ENCODE data around the gene PIH1D2. TPM values are rescaled to one million over a fixed set of nuclear protein-coding genes. Genes with fewer than 3 reads are reported as not detected.

The PIH1D2 gene
- total RNA-seq, 2 experiments from 2014 or later: not detected

GRCh38 chr11:112025707-112026106 is 48.1 kb downstream of the PIH1D2 start:
- H3K36me3 Mint-ChIP-seq (ENCODE audit: low read depth): peaks cover 47% of the 10 kb centered on the region
- intact Hi-C loops (cut with DNase I, micrococcal nuclease): loop anchor here (1.0 to 5.0 kb wide), 6 partner anchors 47 to 147 kb away; partner anchors contain the start of genes NKAPD1 (in 2 of the 2), PIH1D2 (in 2 of the 2), SDHD (in 2 of the 2) and TIMM8B (in 2 of the 2)
- ATAC-seq (ENCODE audit: poor library complexity) (no peak), DNase-seq (peak in 2 of 14 experiments; percentile 3 to 4)
- Histone ChIP-seq H3K4me1 (ENCODE audit: insufficient read depth, low read length) (peaks cover 10% of the 10 kb centered on the region), H3K27ac (ENCODE audit: low read depth in 1 of 2, low read length in 2 of 2) (peak overlapping the region; percentile 78 to 84), H3K36me3 (ENCODE audit: insufficient read depth, low read length) (peaks cover 15% of the 10 kb centered on the region), H3K27me3 (ENCODE audit: control insufficient read depth in 1 of 2, insufficient read depth in 2 of 2, low read length in 2 of 2) (no peaks in the 10 kb centered on the region), H3K4me3 (ENCODE audit: low read length) (peak overlapping the region; percentile 85), H3K9me3 (ENCODE audit: control insufficient read depth in 1 of 2, insufficient read depth in 1 of 2, low read length in 2 of 2) (no peaks in the 10 kb centered on the region)
- peaks cover 43% of the 10 kb centered on the region for H3K4me1 Mint-ChIP-seq (ENCODE audit: low read depth)
- ChIA-PET POLR2A (interaction anchor here (0.7 to 0.8 kb wide), 3 partner anchors 14 to 99 kb away, joined by 3 read pairs; no protein-coding TSS in a partner anchor), CTCF (interaction anchor here (0.6 kb wide), 1 partner anchor 54 kb away, joined by 3 read pairs; no protein-coding TSS in a partner anchor)
- H3K4me3 Mint-ChIP-seq: peak overlapping the region; percentile 100
- H3K27me3 Mint-ChIP-seq: no peaks in the 10 kb centered on the region
- no peaks in the 10 kb centered on the region for H3K9me3 Mint-ChIP-seq
- H3K27ac Mint-ChIP-seq: peak overlapping the region; percentile 98
- TF ChIP-seq CTCF (IDR thresholded peaks at IDR 0.05): no peak

- no peaks in the 10 kb centered on the region for H3K9me3 ChIP-seq (ENCODE audit: control insufficient read depth in 1 of 2, insufficient read depth in 1 of 2, low read length in 2 of 2)
- ChIA-PET POLR2A (interaction anchor here (0.7 to 2.1 kb wide), 4 partner anchors 15 to 153 kb away, joined by 3 to 8 read pairs (median 3); partner anchors contain the start of gene ALG9), CTCF (no interaction called here)
- ATAC-seq (ENCODE audit: poor library complexity) (peak; percentile 86), DNase-seq (peak; percentile 60 to 91 (median 75))
- H3K27ac ChIP-seq (ENCODE audit: low read depth in 1 of 2, low read length in 2 of 2): peak within 1 kb of the TSS; percentile 78 to 84
- peaks cover 10% of the 10 kb centered on the region for H3K4me1 ChIP-seq (ENCODE audit: insufficient read depth, low read length)
- TF ChIP-seq CTCF (IDR thresholded peaks at IDR 0.05): no peak
- intact Hi-C loops (cut with DNase I, micrococcal nuclease): loop anchor here (1.0 to 5.0 kb wide), 8 partner anchors 47 to 146 kb away; partner anchors contain the start of genes NKAPD1 (in 2 of the 2), PIH1D2 (in 2 of the 2), SDHD (in 2 of the 2) and TIMM8B (in 2 of the 2)
- Mint-ChIP-seq H3K36me3 (ENCODE audit: low read depth) (peaks cover 40% of the 10 kb centered on the region), H3K27me3 (no peaks in the 10 kb centered on the region), H3K4me1 (ENCODE audit: low read depth) (peaks cover 43% of the 10 kb centered on the region), H3K4me3 (peak within 1 kb of the TSS; percentile 100), H3K27ac (peak within 1 kb of the TSS; percentile 98), H3K9me3 (no peaks in the 10 kb centered on the region)
- H3K36me3 ChIP-seq (ENCODE audit: insufficient read depth, low read length): peaks cover 15% of the 10 kb centered on the region
- peak within 1 kb of the TSS; percentile 85 for H3K4me3 ChIP-seq (ENCODE audit: low read length)
- H3K27me3 ChIP-seq (ENCODE audit: control insufficient read depth in 1 of 2, insufficient read depth in 2 of 2, low read length in 2 of 2): no peaks in the 10 kb centered on the region
Measured at GRCh38 chr11:112024773-112025678, 48.8 kb downstream of the PIH1D2 start, which contains the start of gene DLAT. Gene DLAT, plus strand, starts transcription at chr11:112025408. Its CDS starts 65 bp downstream, at chr11:112025473.

- ChIA-PET POLR2A (interaction anchor here (0.6 to 2.1 kb wide), 3 partner anchors 33 to 153 kb away, joined by 3 to 8 read pairs (median 3); partner anchors contain the start of gene ALG9), CTCF (no interaction called here)
- no peaks in the 10 kb centered on the region for H3K9me3 ChIP-seq (ENCODE audit: control insufficient read depth in 1 of 2, insufficient read depth in 1 of 2, low read length in 2 of 2)
- no peaks in the 10 kb centered on the region for H3K27me3 Mint-ChIP-seq
- peaks cover 43% of the 10 kb centered on the region for H3K4me1 Mint-ChIP-seq (ENCODE audit: low read depth)
- H3K27ac Mint-ChIP-seq: peak overlapping the region; percentile 98
- H3K27ac ChIP-seq (ENCODE audit: low read depth in 1 of 2, low read length in 2 of 2): peak overlapping the region; percentile 78 to 84
- H3K27me3 ChIP-seq (ENCODE audit: control insufficient read depth in 1 of 2, insufficient read depth in 2 of 2, low read length in 2 of 2): no peaks in the 10 kb centered on the region
- peaks cover 10% of the 10 kb centered on the region for H3K36me3 ChIP-seq (ENCODE audit: insufficient read depth, low read length)
- H3K36me3 Mint-ChIP-seq (ENCODE audit: low read depth): peaks cover 33% of the 10 kb centered on the region
- ATAC-seq (ENCODE audit: poor library complexity): peak; percentile 31
- H3K4me3 Mint-ChIP-seq: peak overlapping the region; percentile 100
- peak in 4 of 14 experiments; percentile 17 to 45 (median 41) for DNase-seq
- TF ChIP-seq CTCF (IDR thresholded peaks at IDR 0.05): no peak
- peak overlapping the region; percentile 85 for H3K4me3 ChIP-seq (ENCODE audit: low read length)
- no peaks in the 10 kb centered on the region for H3K9me3 Mint-ChIP-seq
- peaks cover 10% of the 10 kb centered on the region for H3K4me1 ChIP-seq (ENCODE audit: insufficient read depth, low read length)
- intact Hi-C loops (cut with DNase I, micrococcal nuclease): loop anchor here (1.0 to 5.0 kb wide), 4 partner anchors 63 to 145 kb away; partner anchors contain the start of genes CFAP68 (in 1 of the 2), DIXDC1 (in 1 of the 2), FDXACB1 (in 1 of the 2) and SDHD (in 1 of the 2)
Measured at GRCh38 chr11:112024178-112024772, 49.5 kb downstream of the PIH1D2 start.

Data from CD4-positive, alpha-beta T cell (primary cell).